HG02970 (cell line): ENCODE measurements around the gene GPC3.
"Not testable (repeated sequence)": the region's sequence is repeated elsewhere in the genome, so short reads cannot be mapped to it uniquely, and the experiment has no call there.

ENCODE experiments used
- ATAC-seq: cut with Tn5 transposase; IDR thresholded peaks from one replicate; pipeline ENCODE4 v1.9.1; 2021; ENCODE audit warnings: mild to moderate bottlenecking, moderate library complexity, moderate number of reproducible peaks; ENCODE audit not compliant: unreplicated experiment, low FRiP score

GPC3 gene

DNA sequence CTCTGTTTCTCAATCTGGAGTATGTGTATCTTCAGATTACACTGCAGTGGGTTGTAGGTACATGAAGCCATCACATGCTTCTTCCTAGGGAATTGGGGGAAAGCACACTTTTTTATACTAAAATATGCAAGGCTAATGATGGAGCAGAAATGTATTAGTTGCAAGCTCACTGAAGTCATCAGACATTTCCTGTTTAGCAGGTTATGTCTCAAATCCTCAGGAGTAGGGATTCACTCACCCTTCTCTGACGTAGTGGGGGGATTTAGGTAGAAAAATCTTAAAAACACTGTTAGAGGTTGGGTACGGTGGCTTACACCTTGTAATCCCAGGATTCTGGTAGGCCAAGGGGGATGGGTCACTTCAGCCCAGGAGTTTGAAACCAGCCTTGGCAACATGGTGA, 441.7 kb downstream of the GPC3 start:
- no peak for ATAC-seq

DNA sequence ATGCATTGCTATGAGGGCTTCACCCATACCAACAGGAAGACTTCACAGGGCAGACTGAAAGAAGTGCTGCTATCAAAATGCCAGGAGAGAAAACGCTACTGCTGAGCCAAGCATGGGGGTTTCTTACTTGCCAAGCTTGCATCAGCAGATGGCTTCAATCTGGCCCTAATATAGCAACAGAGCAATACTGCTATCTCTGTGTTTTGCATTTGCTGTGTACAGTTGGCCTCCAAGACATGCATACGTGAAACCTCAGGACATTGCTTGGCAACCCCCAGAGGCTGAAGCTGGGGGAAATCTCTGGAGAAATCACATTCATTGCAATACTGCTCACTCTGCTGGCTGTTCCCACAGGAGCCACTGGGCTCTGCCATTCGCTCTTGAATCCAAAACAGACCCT, 442.9 kb downstream of the GPC3 start:
- ATAC-seq = no peak

DNA sequence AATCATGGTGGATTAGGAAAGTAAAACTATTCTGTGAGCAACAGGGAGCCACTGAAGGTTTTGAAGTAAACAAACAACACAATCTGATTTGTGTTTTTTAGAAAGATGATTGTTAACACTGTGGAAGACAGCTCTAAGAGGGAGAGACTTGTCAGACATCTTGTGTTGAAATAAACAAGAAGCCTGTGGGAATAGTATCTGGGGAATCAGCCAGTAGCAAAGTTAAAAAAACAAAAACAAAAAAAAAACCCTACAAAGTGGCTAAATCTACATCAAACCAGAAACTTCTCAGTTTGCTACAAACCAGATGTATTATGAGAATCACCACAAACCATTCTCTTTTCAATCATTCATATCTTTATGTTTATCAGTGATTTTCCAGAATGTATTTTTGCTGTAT, 444.4 kb downstream of the GPC3 start:
- ATAC-seq = no peak

DNA sequence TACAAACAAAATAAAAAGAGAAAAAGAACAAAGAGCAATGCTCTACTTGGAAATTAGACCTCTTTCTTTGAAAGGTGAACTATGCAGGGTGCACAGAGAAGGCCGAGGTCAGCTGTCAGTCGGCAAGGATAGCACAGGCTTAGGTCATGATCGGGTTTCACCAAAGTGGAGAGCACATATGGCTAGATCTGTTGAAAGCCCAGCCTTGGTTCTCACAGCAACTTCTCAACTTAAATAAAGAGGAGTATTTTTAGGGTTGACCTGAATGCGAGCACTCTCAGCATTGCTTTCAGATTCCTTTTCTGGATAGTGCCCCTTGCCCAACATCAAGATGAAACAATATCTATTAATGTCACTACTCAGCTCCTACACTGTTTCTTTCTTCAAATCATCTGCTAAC, 447.2 kb downstream of the GPC3 start:
- no peak for ATAC-seq

DNA sequence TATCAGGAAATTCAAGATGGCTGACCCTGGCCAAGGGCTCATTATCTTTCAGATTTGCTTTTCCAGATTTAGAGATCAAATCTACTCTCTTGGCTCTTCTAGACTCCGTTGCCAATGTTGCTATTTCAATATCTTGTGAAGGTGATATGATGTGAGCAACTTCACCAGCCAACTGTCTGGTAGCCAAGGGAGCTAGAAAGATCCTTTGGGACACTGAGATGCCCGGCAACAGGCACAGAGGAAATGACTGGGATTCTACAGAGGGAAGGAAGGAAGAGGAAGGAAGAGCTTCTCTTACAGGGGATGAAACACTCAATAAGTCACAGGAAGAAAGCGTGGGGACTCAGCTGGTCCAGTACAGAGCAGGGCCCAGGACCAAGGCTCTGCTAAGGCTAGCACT, 448.3 kb downstream of the GPC3 start:
- ATAC-seq = no peak

DNA sequence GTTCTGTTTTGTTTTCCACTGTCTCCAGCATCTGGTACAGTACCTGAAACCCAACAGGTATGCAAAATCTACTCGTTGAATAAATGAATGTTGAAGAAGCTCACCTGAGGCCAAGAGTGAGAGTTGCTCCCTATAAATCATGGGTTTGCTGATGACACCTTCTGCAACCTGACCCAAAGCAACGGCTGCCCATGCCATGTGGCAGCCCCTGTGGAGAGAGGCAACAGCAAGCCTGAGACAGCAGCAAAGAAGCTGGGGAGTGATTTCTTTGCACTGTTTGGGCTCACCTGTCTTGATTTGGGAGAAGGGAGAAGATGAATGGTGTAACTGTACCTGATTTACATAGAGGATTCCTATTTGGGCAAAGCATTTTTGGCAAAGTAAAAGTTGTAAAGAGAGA, 450.3 kb downstream of the GPC3 start:
- ATAC-seq = no peak

DNA sequence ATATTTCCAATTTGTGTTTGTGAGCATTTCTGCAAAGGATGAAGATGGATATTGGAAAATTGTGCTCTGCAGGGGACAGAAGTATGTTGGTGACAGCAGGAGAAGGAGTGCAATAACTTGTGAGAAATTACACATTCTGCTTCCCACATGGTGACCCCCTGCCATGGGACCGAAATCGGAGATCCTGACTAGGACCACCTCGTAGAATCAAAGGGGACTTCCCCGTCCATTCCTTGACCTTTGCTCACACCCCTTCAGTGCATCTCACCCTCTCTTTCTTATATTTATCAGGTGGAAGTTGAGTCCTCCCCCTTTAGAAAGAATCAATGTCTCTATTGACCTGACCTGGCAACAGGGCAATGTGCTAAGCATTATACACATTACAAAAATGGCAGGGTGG, 451.2 kb downstream of the GPC3 start:
- ATAC-seq = no peak

DNA sequence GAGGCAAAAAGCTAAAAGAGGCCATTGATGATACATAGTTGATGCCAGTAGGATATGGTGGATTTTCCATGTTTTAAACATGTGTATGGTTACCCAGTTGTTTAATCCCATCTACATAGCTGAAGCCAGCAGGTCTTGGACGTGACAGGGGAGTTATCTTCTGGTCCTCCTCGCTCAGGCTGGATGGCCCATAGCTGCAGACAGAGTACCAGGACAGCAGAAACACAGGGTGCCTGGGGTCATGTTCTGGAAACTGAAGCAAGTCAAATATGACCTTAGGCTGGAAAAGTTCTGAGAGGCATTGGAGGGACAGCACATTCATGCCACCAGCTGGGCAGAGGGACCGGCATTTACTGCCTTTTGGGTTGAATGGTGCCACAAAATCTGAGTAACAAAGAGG, 452.1 kb downstream of the GPC3 start:
- no peak for ATAC-seq

- ATAC-seq = no peak
These were observed 454.4 kb downstream of the GPC3 start for GRCh38 chrX:133530960-133531359.

- no peak for ATAC-seq
These were observed 455.8 kb downstream of the GPC3 start for GRCh38 chrX:133529578-133529977.

- ATAC-seq = no peak
These were observed 457.6 kb downstream of the GPC3 start for GRCh38 chrX:133527825-133528224.

- ATAC-seq = no peak
These were observed 458.0 kb downstream of the GPC3 start for GRCh38 chrX:133527415-133527814.

DNA sequence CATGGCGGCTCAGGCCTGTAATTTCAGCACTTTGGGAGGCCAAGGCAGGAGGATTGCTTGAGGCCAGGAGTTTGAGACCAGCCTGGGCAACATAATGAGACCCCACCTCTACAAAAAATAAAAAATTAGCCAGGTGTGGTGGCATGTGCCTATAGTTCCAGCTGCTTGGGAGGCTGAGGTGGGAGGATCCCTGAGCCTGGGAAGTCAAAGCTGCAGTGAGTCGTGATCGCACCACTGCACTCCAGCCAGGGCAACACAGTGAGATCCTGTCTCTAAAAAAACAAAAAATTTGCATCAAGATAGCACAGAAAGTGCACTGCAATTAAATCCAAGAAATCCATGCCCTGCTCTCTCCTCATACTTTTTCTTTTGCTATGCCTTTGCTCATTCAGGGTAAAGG, 458.6 kb downstream of the GPC3 start:
- not testable (repeated sequence) for ATAC-seq

DNA sequence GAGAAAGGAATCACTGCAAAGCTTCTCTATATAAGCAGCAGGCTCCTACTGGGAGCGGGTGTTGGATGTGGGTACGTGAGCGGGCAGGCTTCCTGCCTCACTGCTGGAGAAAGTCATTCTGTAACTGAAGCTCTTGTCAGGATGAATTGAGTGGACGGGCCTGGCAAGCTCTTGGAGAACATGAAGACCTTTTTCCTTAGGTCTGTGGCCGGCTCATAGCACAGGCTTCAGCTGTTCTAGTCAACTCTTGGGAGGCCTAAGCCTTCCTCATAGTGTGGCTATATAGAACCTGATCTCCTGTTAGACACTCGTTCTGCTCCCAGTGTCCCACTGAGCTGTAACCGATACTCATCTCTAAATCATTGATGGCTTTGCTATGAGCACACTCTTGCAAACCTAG, 461.9 kb downstream of the GPC3 start:
- ATAC-seq = no peak

DNA sequence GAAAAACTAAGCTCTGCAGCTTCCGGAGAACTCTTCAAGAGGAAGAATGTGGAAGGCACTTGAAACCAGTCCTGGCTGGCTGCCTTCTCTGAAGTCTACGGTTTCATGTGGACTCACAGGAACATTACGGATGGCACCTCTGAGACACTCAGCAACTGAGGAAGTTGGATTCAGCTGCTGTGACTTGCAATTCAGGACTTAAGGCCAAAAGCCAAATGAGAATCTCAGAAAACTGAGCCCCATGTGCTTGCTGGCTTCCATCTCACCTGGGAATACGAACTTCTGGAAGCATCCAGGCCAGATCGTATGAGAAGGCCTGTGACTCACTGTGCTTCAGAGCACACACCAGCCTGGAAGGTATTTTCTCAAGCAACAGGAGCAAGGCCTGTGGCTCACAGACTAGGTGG, 462.3 kb downstream of the GPC3 start:
- no peak for ATAC-seq

- ATAC-seq = no peak
These were observed 468.7 kb downstream of the GPC3 start for GRCh38 chrX:133516686-133517085.

GRCh38 chrX:133514486-133514885, 470.9 kb downstream of the GPC3 start:
- no peak for ATAC-seq

DNA sequence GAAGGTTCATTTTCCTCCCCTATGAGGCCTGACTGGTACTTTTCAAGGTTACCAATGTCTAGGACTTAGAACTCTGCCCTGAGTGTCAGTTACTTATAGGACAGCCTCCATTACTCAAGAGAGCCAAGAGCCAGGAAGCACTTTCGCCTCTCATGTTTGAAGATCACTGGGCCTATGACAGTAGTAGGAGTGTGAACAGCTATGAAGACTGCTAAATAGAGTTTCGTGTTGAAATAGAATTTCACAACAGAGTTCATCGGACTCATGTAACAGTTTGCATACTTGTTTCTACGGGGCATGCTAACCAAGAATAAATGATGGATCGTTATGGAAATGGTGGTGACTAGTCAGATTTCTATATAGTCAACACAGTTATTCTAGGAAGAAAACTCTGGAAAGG, 472.3 kb downstream of the GPC3 start:
- ATAC-seq = no peak

- ATAC-seq = no peak
These were observed 474.4 kb downstream of the GPC3 start for GRCh38 chrX:133511041-133511440.

DNA sequence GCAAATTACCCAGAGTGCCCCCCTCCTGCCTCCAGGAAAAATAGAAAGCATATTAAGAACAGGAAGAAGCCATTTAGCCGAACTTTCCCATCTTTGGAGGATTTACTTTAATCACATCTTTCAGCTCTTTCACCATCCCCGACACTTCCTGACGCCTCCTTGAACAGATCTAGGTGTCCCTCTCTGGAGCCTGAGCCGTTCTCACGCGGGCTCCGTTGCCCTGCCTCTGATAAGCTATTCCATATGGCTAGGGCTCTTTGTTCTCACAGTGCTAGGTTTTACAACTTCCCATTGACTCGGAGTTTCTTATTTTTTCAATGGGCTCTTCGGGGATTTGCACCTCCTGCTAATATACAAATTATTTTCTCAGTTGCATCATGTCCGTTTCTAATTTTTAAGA, 488.0 kb downstream of the GPC3 start:
- ATAC-seq = no peak

- ATAC-seq = no peak
These were observed 489.7 kb downstream of the GPC3 start for GRCh38 chrX:133495464-133496391.

DNA sequence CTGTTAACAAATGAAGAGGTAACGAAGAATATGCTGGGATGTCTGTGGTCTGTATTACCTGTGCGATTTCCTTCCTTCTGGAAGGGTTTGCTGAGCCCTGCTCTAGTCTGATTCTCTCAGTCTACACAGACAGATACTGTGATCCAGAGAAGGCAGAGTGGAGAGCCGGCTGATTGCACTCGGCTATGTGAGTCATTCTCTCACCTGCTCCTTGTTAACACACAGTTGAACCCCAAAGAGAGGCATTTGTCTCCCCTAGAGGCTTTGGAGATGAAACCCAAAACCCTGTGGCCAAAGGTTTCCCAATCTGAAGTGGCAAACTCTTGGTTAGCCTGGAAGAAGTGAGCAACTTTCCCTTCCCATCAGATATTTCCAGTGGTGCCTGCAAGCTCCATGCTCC, 492.0 kb downstream of the GPC3 start:
- no peak for ATAC-seq
